ENCODE measurements around the gene BCL3. TPM values are rescaled to one million over a fixed set of nuclear protein-coding genes. Genes with fewer than 3 reads are reported as not detected.
A peak's percentile ranks its signal among the peaks of the same experiment; 100 is the strongest.

Gene BCL3
- total RNA-seq, 1 donor from 2014 or later = 2.1 TPM

- FAIRE-seq (no peak), DNase-seq (ENCODE audit: low read depth) (peak; percentile 72)
- peak; percentile 99 for TF ChIP-seq CTCF (IDR thresholded peaks at IDR 0.05; ENCODE audit: insufficient read depth, low read length, severe bottlenecking)
- Histone ChIP-seq H3K36me3 (ENCODE audit: control insufficient read depth, insufficient read depth, low read length) (no peaks in the 10 kb centered on the region), H3K27me3 (ENCODE audit: control insufficient read depth, insufficient read depth, low read length) (no peaks in the 10 kb centered on the region), H3K4me3 (ENCODE audit: low read depth, low read length) (no peak overlapping the region)
These were observed 24.6 kb upstream of the BCL3 start for GRCh38 chr19:44723952-44724319.

DNA sequence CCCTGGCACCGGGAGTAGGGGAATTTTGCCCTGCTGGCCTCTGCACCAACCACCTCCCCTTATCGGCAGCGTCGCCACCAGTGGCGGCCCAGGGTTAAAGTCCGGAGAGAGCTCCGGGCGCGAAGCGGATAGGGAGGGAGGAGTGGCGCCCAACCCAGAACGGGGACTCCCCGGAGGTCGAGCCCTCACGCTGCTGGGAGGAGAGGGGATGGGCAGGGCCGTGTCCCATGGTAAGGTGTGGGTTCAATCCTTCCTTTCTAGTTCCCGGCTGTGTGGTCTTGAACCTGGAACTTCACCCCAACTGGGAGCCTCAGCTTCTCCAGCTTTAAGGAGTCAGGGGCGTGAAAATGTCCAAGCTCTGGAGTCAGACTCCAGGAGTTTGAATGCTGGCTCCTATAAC is 23.3 kb upstream of the BCL3 start:
- H3K4me3 ChIP-seq (ENCODE audit: low read depth, low read length) = peak overlapping the region; percentile 8
- H3K27me3 ChIP-seq (ENCODE audit: control insufficient read depth, insufficient read depth, low read length) = no peaks in the 10 kb centered on the region
- FAIRE-seq (no peak), DNase-seq (ENCODE audit: low read depth) (no peak)
- H3K36me3 ChIP-seq (ENCODE audit: control insufficient read depth, insufficient read depth, low read length) = no peaks in the 10 kb centered on the region
- TF ChIP-seq CTCF (IDR thresholded peaks at IDR 0.05; ENCODE audit: insufficient read depth, low read length, severe bottlenecking) = no peak

GRCh38 chr19:44725684-44726083 is 22.8 kb upstream of the BCL3 start:
- FAIRE-seq (no peak), DNase-seq (ENCODE audit: low read depth) (no peak)
- no peak overlapping the region for H3K4me3 ChIP-seq (ENCODE audit: low read depth, low read length)
- H3K36me3 ChIP-seq (ENCODE audit: control insufficient read depth, insufficient read depth, low read length) = no peaks in the 10 kb centered on the region
- no peak for TF ChIP-seq CTCF (IDR thresholded peaks at IDR 0.05; ENCODE audit: insufficient read depth, low read length, severe bottlenecking)
- H3K27me3 ChIP-seq (ENCODE audit: control insufficient read depth, insufficient read depth, low read length) = no peaks in the 10 kb centered on the region

GRCh38 chr19:44726465-44726864 is 22.0 kb upstream of the BCL3 start:
- Histone ChIP-seq H3K27me3 (ENCODE audit: control insufficient read depth, insufficient read depth, low read length) (no peaks in the 10 kb centered on the region), H3K36me3 (ENCODE audit: control insufficient read depth, insufficient read depth, low read length) (no peaks in the 10 kb centered on the region), H3K4me3 (ENCODE audit: low read depth, low read length) (no peak overlapping the region)
- DNase-seq (ENCODE audit: low read depth) (no peak), FAIRE-seq (no peak)
- TF ChIP-seq CTCF (IDR thresholded peaks at IDR 0.05; ENCODE audit: insufficient read depth, low read length, severe bottlenecking) = no peak

- FAIRE-seq (no peak), DNase-seq (ENCODE audit: low read depth) (no peak)
- Histone ChIP-seq H3K27me3 (ENCODE audit: control insufficient read depth, insufficient read depth, low read length) (no peaks in the 10 kb centered on the region), H3K4me3 (ENCODE audit: low read depth, low read length) (no peak overlapping the region), H3K36me3 (ENCODE audit: control insufficient read depth, insufficient read depth, low read length) (no peaks in the 10 kb centered on the region)
- TF ChIP-seq CTCF (IDR thresholded peaks at IDR 0.05; ENCODE audit: insufficient read depth, low read length, severe bottlenecking) = no peak
These were observed 20.3 kb upstream of the BCL3 start for GRCh38 chr19:44728178-44728577.

GRCh38 chr19:44729516-44730033 is 18.9 kb upstream of the BCL3 start:
- Histone ChIP-seq H3K27me3 (ENCODE audit: control insufficient read depth, insufficient read depth, low read length) (no peaks in the 10 kb centered on the region), H3K4me3 (ENCODE audit: low read depth, low read length) (no peak overlapping the region), H3K36me3 (ENCODE audit: control insufficient read depth, insufficient read depth, low read length) (no peaks in the 10 kb centered on the region)
- DNase-seq (ENCODE audit: low read depth) (no peak), FAIRE-seq (no peak)
- TF ChIP-seq CTCF (IDR thresholded peaks at IDR 0.05; ENCODE audit: insufficient read depth, low read length, severe bottlenecking) = no peak

Data from bronchial epithelial cell (primary cell).